HG03378 (cell line): ENCODE data around the gene CCNK.
A peak's percentile ranks its signal among the peaks of the same experiment; 100 is the strongest.

Experiments used
- ATAC-seq: cut with Tn5 transposase; IDR thresholded peaks from one replicate; pipeline ENCODE4 v1.9.1; 2021; ENCODE audit warnings: mild to moderate bottlenecking, moderate library complexity; ENCODE audit not compliant: unreplicated experiment

Gene CCNK

DNA sequence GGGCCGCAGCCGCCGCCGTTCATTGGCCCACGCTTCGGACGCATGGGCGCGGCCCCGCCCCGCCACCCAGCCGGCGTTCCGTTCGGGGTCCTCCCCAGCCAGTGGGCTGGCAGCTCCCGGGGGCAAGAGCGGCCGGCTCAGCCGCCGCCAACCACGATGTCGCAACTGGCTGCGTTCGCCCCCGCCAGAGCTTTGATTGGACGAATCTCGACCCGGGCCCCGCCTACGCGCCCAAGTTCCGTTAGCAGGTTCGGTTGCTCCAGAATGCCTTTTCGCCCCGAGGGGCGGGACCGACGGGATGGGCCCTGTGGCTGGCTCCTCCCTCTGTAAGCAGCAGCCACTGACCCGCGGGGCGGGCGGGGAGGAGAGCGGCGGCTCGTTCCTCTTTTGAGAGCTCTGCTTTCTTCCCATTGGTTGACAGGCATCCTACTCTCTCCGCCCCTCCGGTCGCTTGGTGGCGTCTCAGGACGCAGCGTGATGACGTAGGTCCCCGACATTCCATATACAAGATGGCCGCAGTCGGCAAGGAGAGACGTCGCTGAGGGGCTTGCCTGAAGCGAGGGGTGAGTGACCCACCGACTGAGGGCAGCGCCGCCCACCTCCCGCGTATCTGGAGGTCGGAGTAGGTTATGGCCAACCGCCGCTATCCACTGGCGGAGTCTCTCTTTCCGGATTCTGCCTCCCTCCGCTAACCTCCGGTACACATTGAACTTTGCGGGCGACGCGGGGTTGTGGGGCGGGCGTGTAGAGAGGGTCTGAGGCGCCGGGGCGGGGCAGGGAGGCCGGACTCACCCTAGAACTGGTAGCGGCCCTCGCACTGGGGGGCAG lies at the start of gene CCNK:
Gene CCNK, plus strand, starts transcription at position 493 of the 828 bp plus-strand sequence. CDS start 11,269 bp downstream, outside the sequence.
- ATAC-seq: peak; percentile 94

DNA sequence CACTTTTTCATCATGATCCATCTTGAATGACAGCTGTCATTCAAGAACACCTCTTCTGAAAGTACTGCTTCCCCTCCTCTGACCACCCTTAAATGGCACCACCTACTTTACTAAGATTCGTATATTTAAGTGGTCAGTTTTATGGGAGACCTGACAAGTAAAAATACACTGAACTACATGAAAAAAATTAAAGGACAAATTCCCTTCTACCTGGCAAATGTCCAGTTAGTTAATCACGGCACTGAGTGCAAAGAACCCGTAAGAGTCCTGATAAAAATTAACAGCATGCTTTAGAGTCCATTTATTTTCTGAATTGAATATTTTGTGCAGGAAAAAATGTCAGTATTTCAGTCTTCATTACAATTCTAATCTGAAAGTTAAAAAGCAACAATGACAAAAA lies 49.2 kb upstream of the CCNK start:
- ATAC-seq: no peak

DNA sequence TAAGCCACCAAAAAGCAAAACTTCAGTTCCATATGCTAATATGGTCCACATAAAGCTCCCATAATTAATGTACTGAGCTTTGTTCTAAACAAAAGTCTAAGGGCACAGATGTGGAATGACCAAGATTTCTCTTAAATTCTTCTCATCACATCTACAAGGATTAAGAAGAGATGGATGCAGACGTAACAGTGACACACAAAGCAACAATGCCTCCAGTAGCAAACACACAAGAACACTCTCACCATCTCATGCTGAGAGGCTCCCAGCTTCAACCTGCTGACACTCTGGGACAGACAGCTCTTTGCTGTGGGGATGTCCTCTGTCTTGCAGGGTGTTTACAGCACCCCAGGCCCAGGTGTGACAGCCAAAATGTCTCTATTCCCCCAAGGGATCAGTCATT lies 48.7 kb upstream of the CCNK start:
- ATAC-seq: no peak

DNA sequence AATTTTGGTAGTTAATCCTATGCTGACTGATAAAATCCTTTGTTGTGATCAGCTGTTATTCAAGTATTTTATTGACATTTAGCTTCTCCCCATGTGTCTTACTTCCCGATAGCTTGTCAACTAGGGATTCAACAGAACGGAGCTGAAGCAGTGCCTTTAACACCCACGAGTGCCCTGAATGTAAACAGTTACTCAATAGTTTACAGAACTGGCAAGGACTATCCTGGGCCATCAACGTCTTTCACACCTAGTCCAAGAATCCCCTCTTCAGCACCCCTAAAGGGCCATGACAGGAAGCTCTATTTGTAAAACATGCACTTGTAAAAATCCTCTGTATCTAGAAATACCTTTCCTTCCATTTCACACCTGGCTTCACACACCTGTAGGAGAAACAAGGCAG lies 45.9 kb upstream of the CCNK start:
- ATAC-seq: no peak

DNA sequence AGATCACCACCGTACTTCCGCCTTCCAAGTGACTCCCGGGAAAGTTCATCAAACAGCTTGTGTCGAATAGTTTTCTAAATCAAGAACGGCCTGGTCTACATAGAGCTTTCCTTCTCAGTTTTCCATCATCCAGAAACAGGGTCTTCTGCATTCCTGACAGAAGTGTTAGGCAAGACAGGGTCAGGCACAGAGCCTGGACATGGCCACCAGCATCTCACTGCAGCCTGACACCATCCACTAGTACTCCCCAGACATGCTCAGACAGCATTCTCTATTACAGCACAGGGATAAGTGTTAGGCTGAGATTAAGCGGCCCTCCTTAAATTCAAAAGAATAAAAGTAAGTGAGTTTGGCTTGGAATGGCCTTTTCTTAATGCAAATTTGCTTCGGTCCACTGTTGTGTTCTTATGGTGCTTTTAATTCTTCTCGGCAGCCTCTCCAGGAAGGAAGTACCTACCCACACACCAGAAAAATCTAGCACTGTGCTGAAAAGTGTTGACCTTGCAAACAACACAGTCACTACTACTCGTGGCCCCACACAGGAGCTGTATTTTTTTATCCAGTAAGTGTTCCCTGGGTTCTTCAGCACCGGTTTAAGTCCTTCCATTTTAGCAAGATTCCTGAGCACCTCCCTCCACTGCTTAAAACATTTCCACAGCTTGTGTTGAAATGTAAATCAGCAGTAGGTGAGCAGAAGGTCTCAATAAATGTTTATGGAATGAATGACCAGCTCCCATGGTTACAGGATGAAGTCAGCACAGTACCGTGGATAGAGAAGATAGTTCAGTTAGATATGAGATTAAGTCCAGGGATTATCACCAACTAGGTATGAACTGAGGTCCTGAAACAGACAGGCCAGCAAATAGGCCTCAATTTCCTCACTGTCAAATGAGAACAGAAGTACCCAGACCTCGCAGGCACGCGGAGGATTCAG lies 44.7 kb upstream of the CCNK start:
- ATAC-seq: no peak

DNA sequence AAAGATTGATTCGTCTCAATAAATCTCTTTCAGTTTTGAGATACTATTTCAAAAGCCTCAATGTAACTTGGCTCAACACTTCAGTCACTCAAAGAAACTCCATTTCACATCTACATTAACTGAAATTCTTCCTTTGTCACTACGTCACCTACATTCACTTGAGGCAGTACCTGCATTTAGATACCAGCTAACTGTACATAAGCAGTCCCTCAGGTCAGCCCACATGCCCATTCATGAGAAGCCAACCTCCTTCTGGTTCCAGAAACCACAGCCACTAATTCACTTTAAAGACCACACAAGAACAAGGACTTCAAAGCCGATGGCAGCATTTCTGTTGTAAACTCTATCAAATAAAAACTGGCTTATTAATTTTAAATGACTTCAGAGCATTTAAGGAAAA lies 43.5 kb upstream of the CCNK start:
- no peak for ATAC-seq

DNA sequence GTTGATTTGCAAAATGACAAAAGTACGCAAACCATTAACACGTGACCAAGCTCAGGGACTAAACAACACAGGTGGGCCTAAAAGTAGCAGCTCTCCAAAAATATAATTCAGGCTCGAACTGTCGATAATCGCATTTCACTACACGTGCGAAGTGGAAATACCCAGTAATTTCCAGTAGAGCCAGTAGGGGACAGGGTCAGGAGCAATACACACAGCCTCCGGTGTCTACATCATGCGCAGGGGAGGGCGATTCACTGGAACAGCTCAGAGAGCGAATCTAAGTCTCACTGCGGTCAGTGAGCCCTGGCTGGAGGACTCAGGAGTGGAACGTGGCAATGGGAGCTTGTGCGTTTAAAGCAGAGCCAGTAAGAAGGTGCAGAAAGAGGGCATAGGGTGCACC lies 40.9 kb upstream of the CCNK start:
- ATAC-seq: no peak

DNA sequence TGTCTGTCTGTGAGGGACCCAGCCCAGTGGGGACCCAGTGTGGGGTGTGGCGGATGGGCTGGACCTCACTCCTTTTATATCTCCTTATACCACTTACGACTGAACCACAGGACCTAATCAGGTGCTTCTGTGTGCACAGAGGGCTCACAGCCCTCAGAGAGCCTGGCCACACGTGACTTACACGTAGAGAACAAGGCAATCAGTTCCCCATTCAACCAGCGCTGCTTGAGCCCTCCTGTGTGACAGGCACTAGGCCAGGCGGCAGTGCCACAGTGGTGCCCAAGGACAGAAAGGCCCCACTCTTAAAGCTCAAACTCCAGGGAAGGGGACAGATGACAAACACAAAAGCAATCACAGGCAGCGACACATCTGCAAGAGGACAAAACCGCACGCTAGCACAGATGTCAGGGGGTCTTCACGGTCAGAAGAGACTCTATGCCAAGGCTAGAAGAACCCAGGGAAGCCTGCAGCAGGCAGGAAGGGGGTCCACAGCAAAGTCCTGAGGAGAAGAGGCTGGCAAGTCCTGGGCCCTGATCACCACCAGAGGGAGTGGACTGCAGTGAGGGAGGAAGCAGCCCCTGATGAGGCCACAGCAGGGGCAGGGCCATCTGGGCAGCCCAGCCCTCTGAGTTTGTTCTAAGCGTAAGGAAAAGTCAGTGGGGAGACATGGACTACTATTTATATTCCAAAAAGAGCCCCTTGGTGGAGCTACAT lies 39.9 kb upstream of the CCNK start:
- ATAC-seq: no peak

DNA sequence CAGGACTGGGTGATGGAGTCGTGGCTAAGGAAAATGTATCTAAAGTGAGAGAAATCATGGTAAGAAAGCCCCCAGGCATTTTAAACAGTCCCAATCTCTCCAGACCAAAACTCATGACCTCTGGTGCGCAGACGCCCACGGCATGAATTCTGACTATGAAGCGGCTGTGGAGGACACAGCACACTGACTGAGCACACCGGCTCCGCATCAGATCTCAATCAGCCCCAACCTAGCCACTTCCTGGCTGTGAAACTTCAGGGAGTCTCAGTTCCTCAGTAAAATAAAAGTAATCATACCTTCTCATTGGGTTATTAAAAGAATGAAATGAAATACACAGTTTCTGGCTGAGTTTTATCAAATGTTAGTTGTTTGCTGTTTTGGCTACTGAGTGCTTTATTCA lies 39.3 kb upstream of the CCNK start:
- peak; percentile 56 for ATAC-seq

DNA sequence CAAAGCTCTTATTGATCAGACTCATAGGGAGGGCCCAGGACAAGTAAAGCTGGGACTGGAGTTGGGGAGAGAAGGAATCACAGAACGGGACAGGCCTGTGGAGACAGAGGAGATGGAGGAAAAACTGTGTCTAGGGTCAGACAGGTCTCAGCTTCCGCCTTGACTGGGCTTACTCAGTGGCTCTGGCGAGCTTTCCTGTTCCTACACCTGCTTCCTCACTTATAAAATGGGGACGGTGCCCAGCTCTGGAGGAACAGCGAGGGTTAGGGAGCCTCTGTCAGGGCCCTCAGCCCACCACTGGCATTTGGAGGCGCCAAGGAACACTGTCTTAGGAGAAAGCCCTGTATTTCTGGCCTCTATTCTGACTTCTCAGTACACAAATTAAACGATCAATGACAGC lies 35.3 kb upstream of the CCNK start:
- no peak for ATAC-seq

DNA sequence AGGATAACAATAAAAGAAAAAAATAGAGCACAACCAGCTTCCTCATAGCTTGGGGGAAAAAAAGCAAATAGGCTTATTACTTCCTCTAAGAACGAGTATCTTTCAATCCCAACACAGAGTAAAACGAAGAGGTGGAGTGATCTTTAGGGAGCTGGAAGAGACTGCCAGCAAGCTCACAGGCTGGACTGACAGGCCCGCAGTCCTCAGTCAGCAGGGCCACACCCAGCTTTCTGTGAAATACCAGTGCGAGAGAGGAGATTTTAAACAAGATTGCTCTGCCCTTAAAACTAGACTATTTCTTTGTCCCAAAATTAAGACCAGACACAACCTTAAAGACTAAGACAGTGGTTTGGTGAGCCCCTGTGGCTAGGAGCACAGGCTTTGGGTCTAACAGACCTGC lies 33.5 kb upstream of the CCNK start:
- no peak for ATAC-seq

DNA sequence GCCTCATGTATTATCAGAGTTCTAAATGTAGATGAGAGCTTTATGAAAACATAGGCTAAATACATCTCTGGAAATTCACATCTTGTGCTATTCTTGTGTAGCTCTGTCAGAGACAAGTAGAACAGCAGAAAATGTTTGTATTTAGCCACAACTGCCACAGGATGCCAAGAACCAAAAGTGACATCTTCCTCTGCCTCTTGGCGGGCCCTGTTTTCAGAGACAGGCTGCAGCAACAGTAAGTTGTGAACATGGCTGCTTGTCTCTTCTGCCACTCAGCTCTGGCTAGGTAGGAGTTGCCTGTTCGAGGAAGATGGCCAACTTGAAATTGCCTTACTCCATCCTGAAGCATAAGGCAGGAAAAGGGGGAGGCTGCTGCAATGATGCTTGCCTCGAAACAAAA lies 30.9 kb upstream of the CCNK start:
- ATAC-seq: no peak

DNA sequence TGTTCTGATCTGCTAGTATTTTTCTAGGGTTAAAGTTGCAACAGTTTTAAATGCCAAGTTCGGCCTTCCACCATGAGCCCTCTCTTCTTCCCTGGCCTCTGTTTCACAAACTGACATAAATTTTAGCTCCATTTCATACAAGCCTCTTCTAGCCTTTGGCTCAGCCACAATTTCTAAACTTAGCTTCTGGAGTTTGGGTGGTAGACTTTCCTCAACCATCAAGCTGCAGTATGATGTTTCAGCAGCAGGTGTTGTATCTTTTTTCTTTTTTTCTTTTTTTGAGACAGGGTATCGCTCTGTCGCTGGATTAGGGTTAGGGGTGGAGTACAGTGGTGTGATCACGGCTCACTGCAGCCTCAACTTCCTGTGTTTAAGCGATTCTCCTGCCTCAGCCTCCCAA lies 30.0 kb upstream of the CCNK start:
- ATAC-seq: no peak

DNA sequence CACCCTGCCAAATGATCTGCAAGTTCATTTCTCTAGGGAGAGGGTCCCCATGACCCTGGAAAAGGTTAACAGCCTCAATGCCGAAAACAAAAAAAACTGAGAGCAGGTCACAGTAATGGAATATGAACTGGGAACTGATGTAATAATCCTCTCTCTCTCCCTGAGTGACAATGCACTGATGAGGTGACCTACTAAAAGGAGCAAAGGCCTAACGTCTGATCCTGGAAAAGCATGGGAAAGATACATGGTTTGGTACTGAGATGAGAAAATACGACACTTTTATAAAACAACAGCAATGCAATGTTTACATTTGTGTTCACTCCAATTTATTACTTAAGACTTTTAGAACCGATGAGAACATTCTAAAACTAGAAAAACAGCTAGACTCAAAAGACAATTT lies 28.2 kb upstream of the CCNK start:
- no peak for ATAC-seq

DNA sequence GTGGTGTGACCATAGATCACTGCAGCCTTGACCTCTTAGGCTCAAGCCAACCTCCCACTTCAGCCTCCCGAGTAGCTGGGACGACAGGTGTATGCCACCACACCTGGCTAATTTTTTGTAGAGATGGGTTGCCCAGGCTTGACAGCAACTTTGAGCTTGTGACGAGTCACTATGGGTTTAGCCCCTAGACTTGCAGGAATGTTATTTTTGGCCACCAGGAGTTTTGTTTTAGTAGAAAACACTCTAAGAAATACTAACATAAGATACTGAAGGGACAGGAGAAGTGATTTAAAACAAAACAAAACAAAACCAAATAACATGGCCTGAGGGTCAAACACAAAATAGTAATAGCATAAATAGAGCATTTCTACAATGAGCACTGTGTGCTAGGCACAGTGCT lies 27.0 kb upstream of the CCNK start:
- no peak for ATAC-seq

DNA sequence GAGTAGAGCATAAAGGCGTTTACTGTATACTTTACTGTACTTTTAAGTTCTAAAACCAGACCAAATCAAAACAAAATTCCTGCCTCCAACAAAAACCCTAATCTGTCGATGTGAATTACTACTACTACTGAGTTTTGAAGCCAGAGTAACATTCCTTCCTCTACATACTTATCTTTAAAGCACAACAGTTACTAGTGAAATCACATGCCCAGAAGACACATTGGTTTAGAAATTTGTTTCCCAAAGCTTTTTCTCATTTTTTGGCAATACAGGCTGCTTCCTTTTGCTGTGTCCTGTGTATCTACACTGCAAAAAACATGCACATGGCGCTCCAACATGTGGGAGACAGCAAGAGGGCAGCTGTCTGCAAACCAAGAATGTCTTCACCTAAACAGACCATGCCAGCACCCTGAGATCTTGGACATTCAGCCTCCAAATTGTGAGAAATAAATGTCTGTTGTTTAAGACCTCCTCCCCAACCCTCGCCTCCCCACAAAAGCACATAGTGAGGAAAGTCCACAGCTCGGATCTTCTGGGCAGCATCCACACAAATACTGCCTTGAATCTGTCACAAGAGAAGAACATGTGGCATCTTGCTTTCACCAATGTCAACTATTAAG lies 21.6 kb upstream of the CCNK start:
- no peak for ATAC-seq

DNA sequence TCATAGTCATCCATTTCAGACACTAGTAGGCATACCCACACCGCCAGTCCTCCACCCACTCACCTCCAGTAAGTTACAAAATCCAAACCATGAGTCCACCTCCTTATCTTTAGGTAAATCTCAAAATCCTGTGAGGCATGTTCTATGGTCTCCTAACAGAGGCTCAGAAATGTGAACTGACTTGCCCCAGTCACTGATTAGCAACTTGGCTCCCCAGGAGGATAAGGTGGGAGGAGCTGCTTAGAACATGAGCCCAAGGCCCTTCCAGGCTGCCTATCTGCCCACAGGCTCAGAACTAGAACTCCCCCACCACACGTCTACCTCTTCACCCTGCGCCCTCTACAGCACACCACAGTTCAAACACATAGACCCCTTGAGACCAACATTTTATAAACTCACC lies 20.4 kb upstream of the CCNK start:
- ATAC-seq: no peak

DNA sequence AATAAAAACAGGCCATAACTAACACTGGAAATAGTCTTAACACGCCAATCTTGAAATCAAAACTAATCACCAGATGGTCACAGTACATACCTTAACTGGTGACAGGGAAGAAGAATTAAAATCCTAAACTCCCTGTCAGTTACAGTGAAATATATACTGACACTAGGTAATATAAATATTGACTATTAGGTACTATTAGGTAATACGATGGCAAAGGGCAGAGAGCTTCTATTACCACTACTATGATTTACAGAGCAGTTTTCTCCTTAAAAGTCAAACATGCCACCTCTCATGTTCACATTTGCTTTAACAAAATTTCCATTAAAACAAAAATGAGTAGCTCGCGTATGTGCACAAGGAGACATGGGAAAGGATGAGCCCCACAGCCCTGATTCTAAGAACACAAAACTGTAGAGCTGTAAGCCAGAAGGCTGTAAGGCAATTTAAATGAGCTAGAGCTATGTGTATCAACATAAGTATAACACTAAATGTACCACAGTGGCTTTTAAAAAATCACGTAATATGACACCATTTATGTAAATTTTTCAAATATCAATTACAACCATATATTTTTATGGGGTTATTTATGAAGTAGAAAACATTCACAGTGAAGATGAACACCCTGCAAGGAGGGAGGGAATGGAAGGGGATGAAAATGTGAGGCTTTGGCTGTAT lies 19.7 kb upstream of the CCNK start:
- no peak for ATAC-seq

DNA sequence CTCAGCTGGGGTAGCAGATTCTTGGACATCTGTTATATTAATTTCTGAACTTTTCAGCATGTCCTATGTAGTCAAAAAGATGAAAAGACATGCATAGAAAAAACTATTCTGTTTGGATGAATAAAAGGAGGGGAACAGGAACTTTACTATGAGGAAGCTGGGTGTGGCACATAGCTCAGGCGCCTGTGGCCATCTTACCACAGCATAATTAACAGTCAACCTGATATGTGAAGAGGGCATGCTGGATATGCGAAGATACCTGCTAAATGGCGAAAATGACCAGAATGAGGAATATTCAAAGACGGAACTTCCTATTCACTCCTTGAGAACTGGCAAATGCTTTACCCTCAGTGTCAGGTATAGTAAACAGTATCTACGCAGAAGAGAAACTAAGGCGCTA lies 19.0 kb upstream of the CCNK start:
- no peak for ATAC-seq

DNA sequence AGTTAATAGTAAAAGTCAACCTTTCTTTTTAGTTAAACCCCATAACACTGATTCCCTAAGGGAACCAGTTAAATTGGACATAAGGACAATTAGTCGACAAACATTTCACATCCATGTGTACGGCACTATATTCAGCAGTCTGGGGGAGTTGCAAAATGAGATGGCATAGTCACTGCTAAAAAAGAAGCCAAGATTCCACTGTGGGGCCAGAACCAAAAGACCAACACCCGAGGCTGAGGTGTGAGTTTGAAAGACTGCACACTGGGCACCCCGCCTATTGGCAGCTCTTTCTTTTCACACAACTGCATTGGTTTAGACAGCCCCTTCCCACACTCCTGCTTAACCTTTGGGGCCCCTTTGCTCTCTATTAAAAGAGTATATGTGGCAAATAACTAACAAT lies 17.2 kb upstream of the CCNK start:
- no peak for ATAC-seq
